ENCODE measurements around the gene FZD4. TPM values are rescaled to one million over a fixed set of nuclear protein-coding genes. Genes with fewer than 3 reads are reported as not detected.
"Not testable (repeated sequence)": the region's sequence is repeated elsewhere in the genome, so short reads cannot be mapped to it uniquely, and the experiment has no call there.

FZD4 gene
- total RNA-seq, 2 donors from 2014 or later = 42.4 to 49.1 TPM

DNA sequence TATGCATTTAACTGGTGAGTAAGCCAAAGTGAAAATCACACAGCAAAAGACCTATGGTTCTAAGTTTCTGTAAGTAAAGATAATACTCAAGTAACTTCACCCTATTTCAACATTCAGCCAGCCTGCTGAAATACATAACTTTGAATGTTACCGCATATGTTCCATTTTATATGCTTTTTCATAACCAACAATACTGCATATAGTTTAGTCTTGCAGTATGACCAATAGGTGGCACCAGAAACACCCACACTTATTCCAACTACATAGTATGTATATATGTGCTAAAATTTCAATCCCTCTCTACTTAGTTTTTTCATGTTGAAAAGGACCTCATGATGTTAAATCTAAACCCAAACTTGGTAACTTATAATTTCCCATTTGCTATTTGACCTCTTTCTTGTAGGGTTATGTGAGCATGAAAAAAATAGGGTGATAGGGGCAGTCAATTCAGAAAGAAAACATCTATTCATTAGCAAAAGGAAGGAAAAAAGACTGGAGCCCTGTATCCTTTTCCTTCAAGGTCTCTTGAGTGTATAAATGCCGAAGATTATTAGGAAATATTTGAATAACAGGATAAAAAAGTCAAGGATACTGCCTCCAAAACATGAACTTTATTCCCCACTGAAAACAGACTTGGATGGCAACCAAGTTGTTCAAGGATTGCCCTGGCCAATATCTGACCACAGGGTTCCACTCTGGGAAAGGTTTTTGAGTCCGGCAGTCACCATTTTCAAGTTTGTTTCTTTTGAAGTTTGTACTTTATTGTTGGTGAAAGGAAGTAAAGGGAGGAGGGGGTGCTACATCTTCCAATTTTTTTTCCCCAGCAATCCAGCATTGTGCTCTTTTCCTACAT, 23.8 kb upstream of the FZD4 start:
- DNase-seq (ENCODE audit: low spot score) = no peak
- intact Hi-C loops (cut with DNase I) = no loop called here

DNA sequence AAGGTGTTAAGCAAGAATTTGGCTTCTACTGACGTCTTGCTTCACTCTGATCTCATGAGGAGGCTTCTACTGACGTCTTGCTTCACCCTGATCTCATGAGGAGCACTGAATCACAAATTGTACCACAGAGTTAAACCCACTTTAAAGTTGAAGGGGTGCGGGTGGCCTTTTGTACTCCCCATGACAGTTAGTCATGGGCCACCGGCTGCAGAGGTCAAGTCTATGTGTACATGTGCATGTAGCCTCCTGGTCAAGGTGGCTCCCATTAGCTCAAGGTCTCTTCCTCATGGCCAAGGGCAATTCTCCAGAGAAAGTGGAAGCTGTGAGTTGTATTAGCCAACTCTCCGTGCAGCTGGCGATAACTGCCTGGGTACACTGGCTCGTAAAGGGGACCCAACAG, 23.1 kb upstream of the FZD4 start:
- intact Hi-C loops (cut with DNase I) = no loop called here
- peak; percentile 84 for DNase-seq (ENCODE audit: low spot score)

DNA sequence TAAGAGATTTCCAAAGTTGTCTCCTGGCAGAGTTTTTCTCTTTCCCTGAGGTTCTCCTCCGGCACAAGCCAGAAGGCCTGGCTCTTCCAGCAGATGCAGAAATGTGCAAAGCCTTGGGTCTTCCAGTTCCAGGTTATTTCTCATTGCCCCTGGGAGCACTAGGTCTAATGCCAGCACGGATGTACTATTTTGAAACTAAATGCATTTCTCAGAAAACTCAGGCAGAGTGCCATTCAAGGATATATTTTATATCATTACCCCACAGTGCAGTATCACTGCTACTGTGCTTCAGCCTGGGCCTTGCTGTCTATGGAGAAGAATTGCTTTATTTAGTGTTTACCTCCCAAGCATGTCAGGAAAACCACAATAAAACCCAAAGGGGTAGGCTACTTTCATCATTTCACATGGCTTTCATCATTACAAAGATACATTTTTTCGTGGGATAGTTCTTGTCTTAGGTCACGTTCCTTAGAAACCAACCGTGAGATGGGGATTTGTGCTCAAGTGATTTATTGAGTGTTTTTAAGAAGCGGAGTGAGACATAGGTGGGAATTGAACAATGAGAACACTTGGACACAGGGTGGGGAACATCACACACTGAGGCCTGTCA, 22.4 kb upstream of the FZD4 start:
- intact Hi-C loops (cut with DNase I) = no loop called here
- no peak for DNase-seq (ENCODE audit: low spot score)

DNA sequence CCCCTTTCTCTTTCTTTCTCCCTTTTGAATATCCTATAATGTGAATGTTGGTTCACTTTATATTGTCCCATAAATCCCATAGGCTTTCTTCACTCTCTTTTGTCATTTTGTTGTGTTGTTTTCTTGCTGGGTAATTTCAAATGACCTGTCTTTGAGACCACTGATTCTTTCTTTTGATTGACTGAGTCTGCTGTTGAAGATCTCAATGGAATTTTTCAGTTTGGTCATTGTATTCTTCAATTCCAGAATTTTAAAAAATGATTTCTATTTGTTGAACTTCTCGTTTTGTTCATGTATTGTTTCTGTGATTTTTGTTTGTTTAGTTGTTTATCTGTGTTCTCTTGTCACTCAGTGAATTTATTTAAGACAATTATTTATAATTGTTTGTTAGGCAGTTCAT, 17.5 kb upstream of the FZD4 start:
- no peak for DNase-seq (ENCODE audit: low spot score)
- intact Hi-C loops (cut with DNase I) = no loop called here

DNA sequence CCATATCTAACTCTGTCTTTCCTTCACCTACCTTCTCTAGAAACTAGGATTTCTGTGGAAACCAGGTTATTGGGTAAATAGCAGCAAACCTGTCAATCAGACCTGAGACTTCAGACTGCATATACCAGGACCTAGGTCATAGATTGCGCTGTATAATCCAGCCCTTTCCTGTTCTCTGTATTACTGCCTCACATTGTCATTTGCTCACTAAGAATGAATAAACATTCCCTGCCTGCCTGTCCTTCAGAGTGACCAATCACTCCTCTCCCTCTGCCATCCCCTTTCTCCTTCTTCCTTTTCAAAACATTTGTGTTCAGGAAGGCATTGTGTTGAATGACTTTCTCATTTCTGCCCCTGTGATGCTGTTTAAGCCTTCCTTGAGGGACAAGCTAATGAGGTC, 14.1 kb upstream of the FZD4 start:
- intact Hi-C loops (cut with DNase I) = no loop called here
- DNase-seq (ENCODE audit: low spot score) = no peak

DNA sequence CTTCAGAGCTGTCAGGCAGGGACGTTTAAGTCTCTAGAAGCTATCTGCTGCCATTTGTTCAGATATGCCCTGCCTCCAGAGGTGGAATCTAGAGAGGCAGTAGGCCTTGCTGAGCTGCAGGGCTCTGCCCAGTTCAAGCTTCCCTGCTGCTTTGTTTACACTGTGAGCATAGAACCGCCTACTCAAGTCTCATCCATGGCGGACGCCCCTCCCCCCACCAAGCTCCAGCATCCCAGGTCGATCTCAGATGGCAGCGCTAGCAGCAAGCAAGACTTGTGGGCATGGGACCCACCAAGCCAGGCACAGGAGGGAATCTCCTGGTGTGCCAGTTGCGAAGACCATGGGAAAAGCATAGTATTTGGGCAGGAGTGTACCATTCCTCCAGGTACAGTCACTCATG, 12.4 kb upstream of the FZD4 start:
- DNase-seq (ENCODE audit: low spot score); intact Hi-C loops (cut with DNase I): not testable (repeated sequence)

DNA sequence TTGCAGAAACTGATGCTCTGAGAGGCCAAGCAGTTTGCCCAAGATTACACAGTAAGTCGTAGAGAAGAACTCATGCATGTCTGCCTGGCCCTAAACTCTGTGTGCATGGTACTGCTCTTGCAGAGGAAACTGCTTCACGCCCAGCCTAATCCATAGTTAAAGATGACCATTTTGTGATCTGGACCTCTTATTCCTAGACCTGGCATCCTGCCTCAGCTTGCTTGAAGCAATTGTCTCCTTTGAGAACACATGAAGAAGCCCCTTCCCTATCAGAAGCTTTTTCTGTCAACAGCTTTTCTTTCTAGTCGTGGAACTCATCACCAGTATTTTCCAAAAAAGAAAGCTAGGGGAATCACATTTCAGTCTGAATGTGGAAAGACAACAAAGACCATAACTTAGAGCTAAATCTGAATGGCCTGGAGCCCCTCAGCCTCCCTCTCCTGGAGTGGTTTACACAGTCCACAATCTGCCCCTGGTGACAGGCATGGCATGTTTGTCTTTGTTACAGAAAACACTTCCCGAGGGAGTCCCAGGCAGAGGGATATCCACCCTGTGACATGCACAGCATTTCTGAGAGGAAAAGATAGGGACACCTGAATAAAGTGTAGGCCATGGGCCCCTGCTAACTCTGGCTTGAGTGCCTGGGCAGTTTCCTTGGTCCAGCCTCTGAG, 2.9 kb upstream of the FZD4 start:
- intact Hi-C loops (cut with DNase I) = no loop called here
- no peak for DNase-seq (ENCODE audit: low spot score)

DNA sequence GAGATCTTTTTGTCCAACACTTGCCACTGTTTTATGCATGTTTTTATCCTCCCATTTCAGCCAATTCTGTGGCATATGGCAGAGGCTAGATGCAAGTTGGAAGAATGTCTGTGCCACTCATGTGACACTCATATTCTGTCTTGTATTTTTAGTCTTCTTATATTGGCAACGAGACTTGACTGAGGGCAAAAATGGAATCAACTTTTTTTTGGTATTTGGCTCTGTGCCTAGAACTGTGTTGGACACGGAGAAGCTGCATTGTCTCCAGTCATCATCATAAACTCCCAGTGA, 1.7 kb upstream of the FZD4 start:
- no peak for DNase-seq (ENCODE audit: low spot score)
- intact Hi-C loops (cut with DNase I) = no loop called here

DNA sequence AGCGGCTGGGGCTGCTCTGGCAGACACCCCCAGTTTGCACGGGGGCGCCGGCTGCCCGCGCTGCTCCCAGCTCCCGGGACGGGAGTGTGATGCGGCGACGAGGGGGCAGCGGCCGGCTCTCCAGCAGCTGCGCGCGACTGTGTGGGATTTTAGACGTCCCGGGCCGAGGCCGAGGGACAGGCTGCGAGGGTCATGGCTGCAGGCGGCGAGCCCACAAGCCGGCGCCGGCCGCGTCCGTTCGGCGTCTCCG, 159 bp downstream of the FZD4 start:
- intact Hi-C loops (cut with DNase I) = no loop called here
- no peak for DNase-seq (ENCODE audit: low spot score)

DNA sequence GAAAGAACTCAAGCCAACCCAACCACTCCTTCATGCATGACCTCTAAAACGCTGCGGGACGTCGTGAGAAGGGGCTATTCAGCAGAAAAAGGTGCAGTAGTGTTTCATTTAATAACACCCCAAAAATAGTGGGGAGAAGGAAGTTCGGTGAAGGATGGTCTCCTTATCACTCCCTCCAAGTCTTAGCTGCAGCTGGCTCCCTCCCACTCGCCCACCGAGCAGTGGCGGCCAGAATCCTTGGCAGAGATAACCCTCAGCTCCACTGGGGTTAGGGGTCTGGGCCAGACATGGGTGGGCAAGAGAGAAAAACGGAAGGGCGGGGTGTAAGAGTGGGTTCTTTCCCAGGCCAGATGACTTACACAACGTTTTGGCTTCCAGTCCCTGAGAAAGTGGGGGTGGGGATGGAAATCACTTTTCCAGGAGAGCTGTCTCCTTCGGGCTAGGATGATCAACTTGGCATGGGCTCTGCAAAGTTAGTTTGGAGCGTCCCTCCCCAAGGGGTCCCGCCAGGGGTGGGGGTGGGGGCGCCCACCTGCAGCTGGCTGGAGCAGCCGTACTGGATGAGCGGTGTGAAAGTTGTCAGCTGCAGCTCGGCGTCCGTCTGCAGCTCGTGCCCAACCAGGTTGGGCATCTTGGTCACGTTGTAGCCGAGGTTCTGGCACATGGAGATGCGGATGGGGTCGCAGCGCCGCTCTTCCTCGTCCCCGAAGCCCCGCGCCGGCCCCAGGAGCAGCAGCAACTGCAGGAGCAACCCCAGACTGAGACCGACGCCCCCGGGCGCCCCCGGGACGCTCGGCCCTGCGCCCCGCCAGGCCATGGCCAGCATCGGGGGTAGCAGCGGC, 705 bp downstream of the FZD4 start:
- intact Hi-C loops (cut with DNase I) = no loop called here
- no peak for DNase-seq (ENCODE audit: low spot score)

DNA sequence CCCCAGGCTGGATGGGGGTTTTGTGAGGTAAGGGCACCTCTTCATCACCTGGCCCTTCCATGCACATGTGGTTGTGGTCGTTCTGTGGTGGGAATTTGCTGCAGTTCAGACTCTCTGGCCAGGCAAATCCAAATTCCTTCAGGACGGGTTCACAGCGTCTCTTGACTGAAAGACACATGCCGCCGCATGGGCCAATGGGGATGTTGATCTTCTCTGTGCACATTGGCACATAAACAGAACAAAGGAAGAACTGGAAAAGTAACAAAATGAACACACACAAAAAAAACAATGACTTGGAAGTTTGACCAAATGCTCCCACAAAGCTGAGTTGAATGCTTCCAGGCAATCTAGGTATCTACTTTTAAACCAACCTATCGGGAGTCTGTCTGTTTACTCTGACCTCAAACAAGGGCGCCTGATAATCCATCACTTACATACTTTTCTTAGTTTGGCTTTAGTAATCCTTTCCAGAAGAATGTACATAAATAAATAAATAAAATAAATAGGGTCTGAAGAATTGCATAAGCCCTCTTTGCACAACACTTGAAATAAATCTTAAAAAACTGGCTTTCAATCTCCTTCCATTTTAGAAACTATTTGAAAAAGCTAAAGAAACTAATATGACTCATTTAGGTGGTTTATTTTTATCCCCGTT, 2.8 kb downstream of the FZD4 start:
- no peak for DNase-seq (ENCODE audit: low spot score)
- intact Hi-C loops (cut with DNase I) = no loop called here

DNA sequence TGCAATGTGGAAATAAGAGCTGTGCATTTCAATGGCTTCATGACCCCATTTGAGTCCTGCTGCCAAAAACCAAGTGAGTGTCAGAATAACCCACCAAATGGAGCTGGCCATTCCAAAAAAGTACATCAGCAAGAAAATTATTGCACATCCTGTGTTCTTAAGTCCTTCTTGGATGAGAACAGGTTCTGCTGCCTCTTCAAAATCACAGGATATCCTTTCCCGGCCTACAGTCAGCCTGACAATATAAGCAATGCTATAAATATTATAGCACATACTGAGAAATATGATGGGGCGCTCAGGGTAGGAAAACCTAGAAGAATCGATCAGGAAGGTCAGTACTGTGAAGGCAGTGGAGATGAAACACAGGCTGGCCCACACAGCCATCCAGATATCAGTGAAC, 3.5 kb downstream of the FZD4 start:
- intact Hi-C loops (cut with DNase I) = no loop called here
- DNase-seq (ENCODE audit: low spot score) = no peak

DNA sequence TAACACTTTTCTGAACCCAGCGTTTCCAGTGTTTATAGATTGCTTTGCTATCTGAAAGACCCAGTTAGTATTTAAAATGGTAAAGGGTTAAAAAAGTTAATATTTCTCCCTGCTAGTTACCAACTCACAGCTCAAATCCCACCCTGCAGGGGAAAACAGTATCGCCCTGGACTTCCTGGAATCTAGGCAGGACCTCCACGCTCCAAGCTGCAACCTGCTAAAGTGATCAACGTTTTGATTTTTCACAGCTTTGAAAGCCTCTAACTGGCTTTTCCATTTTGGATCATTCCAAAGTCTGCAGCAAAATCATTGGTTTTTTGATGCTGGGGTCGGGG, 4.6 kb downstream of the FZD4 start:
- intact Hi-C loops (cut with DNase I) = no loop called here
- DNase-seq (ENCODE audit: low spot score) = no peak

DNA sequence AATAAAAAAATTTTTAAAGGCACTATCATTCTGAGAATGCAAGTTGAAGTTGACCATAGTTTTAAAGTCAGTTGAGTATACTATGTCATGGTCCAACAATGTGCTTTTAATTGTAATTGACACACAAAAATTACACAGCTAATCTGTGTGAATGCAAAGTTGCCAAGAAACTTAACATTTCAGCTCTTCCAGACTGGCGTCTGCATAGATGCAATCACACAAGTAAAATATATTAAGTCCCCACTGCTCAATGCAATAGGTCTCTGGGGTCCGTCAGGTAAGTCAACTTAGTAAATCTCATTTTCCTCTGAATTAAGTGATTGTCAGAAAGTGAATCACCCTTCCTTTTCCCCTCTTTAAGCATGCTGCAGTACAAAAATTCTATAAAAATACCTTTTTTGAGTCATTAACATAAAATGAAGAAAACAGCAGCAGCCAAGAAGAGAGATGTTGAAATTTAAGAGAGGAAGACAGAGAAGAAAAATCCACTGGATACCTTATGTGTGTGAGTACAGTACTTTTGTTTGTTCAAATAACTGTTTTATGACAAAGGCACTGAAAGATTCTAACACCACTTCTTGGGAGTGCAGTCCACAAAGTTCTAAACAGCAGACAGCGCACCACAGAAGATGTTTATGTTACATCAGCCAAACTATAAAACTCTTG, 5.1 kb downstream of the FZD4 start:
- DNase-seq (ENCODE audit: low spot score) = no peak
- intact Hi-C loops (cut with DNase I) = no loop called here

DNA sequence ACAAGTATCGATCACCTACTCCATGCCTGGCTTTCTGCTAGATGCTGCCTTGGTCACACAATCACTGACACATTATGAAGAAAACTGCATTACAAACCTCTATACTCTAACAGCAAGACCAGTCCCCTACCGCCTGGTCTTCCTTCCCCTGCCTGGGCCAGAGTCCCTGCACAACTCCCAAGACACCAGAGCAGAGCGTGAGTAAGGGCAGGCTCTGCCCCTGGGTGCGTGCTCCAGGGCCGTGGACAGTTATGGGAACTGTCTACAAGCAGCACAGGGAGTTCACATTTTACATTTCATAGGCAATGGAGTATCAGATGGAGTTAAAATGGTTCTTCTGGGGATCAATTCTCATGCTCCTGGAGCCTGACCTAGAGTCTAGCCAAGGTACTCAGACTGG, 6.5 kb downstream of the FZD4 start:
- intact Hi-C loops (cut with DNase I) = no loop called here
- no peak for DNase-seq (ENCODE audit: low spot score)

DNA sequence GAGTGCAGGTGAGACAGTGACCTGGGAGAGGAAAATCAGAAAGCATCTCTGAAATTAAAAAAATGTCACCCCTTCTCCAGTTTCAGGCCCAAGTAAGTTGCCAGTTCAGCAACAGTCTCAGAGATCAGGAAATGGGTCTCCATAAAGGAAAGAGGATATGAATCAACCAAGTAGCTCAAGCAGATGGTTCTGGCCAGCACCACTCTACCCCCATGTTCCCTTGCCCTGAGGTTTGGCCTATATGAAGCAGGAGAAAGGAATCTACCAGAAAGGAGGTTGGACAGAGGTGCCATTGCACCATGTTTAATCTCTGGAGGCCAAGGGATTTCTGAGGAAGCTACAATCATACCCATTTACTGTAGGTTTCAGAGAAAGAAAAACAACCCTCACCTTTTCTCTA, 7.7 kb downstream of the FZD4 start:
- intact Hi-C loops (cut with DNase I) = no loop called here

DNA sequence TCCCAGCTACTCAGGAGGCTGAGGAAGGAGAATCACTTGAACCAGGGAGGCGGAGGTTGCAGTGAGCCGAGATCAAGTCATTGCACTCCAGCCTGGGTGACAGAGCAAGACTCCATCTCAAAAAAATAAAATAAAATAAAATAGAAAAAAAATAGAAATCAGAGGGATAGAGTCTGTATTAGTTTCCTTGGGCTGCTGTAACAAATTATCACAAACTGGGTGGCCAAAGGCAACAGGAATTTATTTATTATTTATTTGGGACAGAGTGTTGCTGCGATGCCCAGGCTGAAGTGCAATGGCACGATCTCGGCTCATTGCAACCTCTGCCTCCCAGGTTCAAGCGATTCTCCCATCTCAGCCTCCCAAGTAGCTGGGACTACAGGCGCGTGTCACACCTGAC, 11.7 kb downstream of the FZD4 start:
- DNase-seq (ENCODE audit: low spot score) = not testable (repeated sequence)
- intact Hi-C loops (cut with DNase I) = loop anchor here in 1 of 2 donors (5.0 kb wide), 1 partner anchor 339 kb away; no protein-coding TSS in a partner anchor

More for the DNA sequence above, 7.7 kb downstream of the FZD4 start:
- DNase-seq (ENCODE audit: low spot score) = no peak

DNA sequence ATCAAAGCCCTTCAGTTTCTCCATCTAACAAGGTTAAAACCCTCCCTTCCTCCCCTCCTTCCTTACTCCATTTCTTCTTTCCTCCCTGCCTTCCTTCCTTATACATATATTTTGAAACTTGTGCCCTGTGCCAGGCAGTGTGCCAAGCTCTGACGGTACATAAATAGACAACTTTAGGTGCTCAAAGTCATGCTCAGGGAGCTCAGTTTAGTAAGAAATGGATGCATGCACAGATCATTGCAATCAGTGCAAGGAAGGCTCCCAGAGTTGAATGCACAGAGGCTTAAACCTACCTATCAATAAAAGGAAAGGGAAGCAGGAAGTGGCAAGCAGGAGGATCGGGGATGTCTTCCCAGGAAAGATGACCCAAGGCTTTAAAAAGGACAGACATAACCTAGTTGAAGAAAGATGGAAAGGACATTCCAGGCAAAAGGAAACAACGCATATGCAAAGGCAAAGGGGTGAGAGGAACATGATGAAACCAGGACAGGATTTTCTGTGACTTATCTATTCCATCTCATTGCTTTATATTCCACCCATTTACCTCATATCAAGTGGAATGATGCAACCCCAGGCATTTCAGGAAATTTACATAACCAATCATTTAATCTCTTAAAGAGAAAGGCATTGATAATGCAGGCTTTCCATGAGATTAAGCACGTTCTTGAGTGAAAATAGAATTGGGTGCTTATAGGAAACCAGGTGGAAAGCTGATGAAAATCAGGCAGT, 13.2 kb downstream of the FZD4 start:
- intact Hi-C loops (cut with DNase I) = loop anchor here in 1 of 2 donors (5.0 kb wide), 1 partner anchor 340 kb away; no protein-coding TSS in a partner anchor
- DNase-seq (ENCODE audit: low spot score) = no peak
